Urothelium cell line (cell line): ENCODE measurements around the gene NEB.
"Not testable (repeated sequence)": the region's sequence is repeated elsewhere in the genome, so short reads cannot be mapped to it uniquely, and the experiment has no call there.

Experiments used
- DNase-seq: peaks from one replicate; pipeline ENCODE4 v3.0.0; 2011; ENCODE audit warnings: low spot score, mixed read lengths
- FAIRE-seq: peaks from 2 replicates; lab custom pipeline; 2011; peaks lifted over from hg19 to GRCh38; lab: Jason Lieb, UNC

The NEB gene

DNA sequence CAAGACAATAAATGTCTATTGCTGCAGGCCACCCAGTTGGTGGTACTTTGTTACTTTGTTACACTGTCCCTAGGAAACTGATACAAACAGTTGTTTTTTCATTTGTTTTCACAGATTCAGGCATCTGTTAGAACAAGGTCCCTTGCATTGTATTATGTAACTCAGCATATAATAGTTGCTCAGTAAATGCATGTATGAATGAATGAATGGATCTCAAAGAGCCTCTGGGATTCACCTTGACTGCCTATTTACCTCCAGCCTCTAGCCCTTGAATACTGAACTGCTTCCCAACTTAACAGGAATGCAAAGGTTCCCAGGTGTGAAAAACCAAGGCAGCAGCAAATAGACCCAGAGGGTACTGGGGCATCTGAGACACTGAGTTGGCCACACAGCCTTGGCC, 27.4 kb upstream of the NEB start:
- FAIRE-seq (no peak), DNase-seq (no peak)

GRCh38 chr2:151761193-151761592, 26.9 kb upstream of the NEB start:
- DNase-seq: no peak
- FAIRE-seq: no peak

- DNase-seq (no peak), FAIRE-seq (no peak)
Observed at GRCh38 chr2:151760139-151760650, 25.9 kb upstream of the NEB start.

DNA sequence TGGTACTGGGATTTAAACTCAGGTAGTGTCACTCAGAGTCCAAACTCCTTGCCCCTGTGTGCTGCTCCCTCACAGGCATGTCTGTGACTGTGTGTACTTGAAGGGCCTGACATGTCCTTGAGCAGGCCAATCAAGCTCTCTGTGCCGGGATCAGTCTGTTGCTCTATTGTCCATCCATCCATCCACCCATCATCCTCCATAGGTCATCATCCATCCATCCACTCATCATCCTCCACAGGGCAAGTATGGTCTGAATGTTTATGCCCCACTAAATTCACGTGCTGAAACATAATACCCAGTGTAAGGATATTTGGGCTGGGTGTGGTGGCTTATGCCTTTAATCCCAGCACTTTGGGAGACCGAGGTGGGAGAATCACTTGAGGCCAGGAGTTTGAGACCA, 24.5 kb upstream of the NEB start:
- no peak for FAIRE-seq

GRCh38 chr2:151757861-151758260, 23.6 kb upstream of the NEB start:
- FAIRE-seq: no peak
- no peak for DNase-seq

More for the DNA sequence above, 24.5 kb upstream of the NEB start:
- DNase-seq: no peak

DNA sequence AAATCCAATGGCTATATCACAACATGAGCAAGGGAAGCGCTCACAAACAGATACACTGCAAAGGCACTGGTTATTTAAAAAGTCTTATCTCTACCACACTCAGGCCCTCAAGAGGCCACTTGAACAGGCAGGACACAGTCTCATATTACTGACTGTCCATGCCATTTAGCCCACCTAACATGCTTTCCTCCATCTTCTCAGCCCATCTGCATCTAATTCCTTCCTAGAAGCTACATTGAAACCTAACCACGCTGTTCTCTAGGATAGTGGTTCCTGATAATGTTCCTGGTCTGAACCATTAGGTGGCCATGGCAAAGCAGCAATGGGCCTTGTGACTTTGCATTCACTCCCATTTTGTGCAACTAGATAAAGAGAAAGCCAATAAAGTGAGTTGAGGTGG, 22.5 kb upstream of the NEB start:
- no peak for DNase-seq
- FAIRE-seq: no peak

DNA sequence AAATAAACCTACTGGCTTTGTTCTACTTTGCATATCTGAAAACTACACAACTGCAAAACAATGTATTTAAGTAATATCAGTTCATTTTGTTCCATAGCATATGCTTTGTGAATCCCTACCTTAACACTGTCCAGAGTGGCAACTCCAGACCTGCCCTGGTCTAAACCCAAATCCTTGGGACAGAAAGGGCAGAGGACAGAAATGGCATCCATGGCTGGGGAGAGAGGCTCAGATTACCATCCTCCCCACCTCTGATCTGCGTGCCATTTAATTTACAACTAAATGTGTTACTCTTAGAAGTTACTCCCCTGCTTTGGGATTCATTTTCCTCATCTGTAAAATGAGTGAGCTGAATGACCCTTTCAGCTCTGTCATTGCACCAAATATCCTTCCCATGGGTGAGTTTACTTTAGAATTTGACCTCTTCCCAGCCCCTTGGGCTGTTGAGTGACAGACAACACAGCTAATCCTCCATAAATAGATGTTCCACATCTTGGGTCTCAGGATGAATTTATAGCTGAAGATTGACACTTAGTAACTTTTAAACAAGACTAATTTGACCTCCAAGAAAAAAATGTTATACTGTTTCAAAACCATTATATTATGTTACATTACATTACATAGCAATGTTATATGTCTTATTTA, 20.1 kb upstream of the NEB start:
- no peak for FAIRE-seq

DNA sequence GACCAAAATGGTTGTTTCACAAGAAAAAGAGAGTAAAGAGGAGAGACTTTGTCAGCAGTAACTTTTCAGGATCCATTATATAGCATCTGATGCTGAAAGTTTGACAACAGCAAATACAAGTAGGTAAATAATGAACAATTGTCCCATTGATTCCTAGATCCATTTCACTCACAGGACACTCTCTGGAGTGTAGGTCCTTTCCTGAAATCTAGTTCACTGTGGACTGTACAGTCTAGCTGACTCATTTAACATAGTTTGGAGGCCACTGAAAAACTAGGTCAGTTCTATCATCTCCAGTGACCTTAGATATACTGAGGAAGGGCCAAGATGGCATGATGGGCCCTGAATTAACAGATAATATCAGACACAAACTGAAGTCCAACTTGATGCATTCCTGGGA, 19.3 kb upstream of the NEB start:
- FAIRE-seq: no peak
- DNase-seq: no peak

More for the DNA sequence above, 20.1 kb upstream of the NEB start:
- no peak for DNase-seq

DNA sequence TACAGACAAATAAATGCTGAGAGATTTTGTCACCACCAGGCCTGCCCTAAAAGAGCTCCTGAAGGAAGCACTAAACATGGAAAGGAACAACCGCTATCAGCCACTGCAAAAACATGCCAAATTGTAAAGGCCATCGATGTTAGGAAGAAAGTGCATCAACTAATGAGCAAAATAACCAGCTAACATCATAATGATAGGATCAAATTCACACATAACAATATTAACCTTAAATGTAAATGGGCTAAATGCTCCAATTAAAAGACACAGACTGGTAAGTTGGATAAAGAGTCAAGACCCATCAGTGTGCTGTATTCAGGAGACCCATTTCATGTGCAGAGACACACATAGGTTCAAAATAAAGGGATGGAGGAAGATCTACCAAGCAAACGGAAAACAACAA, 11.0 kb upstream of the NEB start:
- FAIRE-seq, DNase-seq: not testable (repeated sequence)

DNA sequence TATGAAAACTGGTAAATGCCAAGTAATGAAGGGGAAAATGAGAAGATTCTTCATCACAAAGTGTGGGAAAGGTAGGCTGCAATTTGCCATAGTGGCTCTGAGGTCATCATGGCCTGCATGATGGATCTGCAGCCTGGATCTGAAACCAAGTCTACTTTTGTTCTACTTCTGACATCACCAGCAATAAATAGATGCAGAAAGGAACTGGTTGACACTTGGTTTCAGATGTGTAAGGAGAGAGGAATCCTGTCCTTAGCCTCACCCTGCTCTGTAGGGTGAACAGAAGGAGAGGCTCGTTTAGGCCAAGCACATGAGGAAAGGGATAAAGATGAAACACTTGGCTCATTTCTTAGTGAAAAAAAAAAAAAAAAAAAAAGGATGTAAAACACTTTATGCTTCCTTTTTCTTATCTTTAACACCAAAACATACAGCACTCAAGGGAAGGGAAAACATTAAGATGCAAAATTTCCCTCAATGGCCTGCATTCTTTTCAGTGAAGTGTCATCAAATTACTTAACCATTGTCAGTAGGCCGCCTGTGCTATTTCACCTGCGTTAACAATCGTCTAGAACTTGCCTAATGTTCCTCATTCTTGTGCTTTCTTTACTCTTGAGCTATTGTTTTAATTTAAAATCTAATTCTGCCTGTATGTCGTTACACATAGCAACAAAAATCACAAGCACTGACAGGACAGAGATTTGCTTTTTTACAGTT, 3.9 kb downstream of the NEB start:
- FAIRE-seq: no peak
- peak; percentile 10 for DNase-seq

GRCh38 chr2:151729837-151730236, 4.4 kb downstream of the NEB start:
- FAIRE-seq (no peak), DNase-seq (no peak)

DNA sequence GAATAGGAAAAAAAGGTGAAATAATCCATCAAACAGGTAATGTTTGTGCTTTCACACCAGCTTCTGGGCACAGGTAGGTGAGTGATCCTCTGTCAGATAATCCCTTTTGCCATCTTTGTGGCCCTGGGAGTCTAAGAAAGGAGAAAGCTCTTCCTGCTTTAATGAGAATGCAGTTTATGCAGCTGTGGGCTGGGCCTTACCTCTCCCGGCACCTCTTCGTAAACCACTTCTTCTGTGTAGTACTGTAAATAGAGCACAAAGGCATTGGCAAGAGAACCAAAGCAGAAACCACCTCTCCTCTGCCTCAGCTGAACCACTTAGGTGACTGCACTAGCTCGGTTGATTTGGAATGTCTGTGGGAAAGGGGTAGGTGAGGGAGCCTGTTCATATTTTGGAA, 4.9 kb downstream of the NEB start:
- DNase-seq (no peak), FAIRE-seq (no peak)

DNA sequence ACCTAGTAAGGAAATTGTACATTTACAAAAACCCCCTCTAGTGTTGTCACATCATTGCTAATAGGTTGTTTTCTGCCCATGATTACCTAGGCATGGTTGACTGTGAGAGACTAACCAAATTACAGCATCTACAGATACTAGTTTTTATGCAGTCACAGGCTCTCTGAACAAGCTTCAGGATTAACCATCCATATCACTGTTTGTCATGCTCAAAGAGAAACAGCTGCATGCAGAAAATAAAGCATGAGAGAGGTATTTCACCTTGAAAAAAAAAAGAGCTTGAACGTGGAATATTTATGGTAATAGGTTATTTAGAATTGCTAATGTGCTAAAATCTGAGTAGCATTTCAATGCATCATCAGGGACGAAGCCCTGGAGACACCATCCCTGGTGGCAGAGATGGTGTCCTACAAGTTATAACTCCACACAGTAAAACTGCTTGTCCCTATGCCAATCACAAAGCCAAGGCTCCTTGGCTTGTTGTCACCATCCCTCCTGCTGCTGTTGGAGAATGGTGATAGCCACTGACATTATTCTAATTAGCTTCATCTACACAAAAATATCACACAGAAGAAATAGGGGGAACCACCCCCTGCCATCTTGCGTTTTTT, 5.4 kb downstream of the NEB start:
- DNase-seq: no peak
- peak; percentile 5 for FAIRE-seq

DNA sequence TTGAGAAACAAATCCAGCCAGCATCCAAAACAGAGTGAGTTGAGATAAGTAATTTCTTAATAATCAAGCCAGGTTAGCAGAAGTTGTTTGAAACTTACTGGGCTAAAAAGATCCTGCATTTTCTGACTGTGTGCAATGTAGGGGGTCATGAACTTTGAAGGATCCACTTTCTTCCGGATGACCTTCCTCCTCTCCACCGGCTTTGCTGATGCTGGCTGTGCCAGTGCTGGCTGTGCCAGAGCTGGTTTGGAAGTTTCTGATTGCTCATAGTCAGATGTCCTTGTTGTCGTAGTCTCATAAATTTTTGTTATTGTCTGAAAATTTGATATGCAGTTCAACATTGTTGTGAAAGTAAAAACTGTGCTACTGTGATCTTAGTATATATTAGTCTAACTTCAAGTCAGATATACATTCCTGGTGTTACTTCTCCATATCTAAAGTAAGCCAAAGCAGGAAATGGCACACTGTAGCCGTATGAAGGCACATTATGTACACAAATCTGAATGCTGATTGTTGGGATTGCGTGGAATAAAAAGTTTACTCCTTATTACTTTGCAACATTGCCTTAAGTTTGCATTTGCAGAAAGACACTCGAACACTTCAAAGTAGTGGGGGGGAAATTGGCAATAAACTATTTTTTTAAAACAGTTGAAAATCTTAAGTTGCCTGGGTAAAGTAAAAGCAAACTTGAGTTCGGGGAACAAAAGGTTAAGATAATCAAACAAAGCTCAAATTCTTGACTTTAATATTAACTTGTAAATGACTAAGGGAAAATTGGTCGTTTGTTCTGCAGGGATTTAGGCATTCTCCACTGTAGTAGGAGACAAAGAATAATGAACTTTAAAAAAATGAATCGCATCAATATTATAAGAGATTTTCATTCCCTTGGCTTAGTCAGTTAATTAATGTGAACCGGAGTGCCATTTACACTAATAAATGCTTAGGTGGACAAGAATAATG, 6.4 kb downstream of the NEB start:
- FAIRE-seq (no peak), DNase-seq (no peak)

- FAIRE-seq (no peak), DNase-seq (no peak)
Observed at GRCh38 chr2:151721161-151721560, 13.1 kb downstream of the NEB start.

DNA sequence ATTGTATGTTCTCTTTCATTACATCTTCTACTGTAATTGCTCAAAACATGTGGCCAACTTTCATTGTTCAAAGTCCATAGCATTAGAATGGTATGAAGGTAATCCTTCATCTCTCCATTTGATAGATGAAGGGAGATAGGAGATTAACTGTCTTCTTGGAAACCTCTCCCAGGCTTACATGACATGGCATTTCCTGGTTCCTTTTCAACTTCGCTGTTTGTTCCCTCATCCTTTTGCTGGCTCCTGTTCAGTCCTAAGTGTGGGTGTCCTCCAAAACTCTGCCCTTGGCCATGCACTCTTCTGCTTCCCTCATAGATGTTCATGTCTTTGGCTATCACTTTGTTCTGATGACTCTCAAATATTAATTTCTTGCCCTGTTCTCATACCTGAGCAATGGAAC, 13.8 kb downstream of the NEB start:
- DNase-seq (no peak), FAIRE-seq (no peak)

GRCh38 chr2:151718796-151719195, 15.5 kb downstream of the NEB start:
- no peak for FAIRE-seq
- no peak for DNase-seq

DNA sequence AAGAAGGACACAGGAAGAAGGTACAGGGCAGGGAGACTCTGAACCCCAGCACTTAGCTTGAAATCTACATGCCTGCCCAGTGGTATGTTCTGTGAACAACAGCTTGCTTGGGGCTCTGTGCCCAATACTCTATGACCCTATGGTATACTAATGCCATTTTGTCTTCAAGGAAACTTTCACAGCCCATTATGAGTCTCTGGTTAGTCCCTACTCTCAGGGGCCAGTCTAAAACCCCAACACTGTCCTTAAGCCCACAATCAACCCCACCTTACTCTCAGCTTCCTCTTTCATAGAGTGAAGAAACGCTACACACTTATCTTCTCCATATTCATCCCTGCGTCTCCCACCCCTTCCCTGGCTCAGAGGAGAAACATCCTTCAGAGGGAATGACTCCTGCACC, 16.0 kb downstream of the NEB start:
- FAIRE-seq: no peak
- no peak for DNase-seq

DNA sequence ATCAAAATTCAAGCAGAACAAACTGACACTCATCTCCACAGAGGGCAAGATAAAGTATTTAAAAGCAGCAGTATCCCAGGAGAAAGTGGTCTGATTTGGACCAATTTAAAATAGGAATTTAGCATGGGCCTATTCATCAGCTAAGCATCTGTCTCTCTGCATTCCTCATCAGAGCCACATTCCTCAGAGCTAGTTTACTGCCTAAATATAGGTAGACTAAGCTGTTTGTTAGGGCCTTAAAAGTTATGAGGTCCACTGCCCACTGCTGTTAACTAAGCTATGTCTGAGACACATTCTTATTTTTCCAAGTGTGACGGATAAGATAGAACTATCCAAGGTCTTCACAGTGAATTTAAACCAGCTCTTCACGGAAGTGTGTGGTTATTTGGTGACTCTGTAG, 17.6 kb downstream of the NEB start:
- FAIRE-seq (no peak), DNase-seq (no peak)

- DNase-seq (no peak), FAIRE-seq (no peak)
Observed at GRCh38 chr2:151713291-151713903, 20.9 kb downstream of the NEB start.

GRCh38 chr2:151711025-151711424, 23.3 kb downstream of the NEB start:
- DNase-seq (no peak), FAIRE-seq (no peak)
